ENCODE data around the gene ADD3. TPM values are rescaled to one million over a fixed set of nuclear protein-coding genes. Genes with fewer than 3 reads are reported as not detected.
"Not testable (repeated sequence)": the region's sequence is repeated elsewhere in the genome, so short reads cannot be mapped to it uniquely, and the experiment has no call there.

Gene ADD3
- total and polyA plus RNA-seq, 8 donors = 31.9 to 83.3 (median 47.2) TPM

GRCh38 chr10:110110338-110110737 is 102.6 kb downstream of the ADD3 start:
- FAIRE-seq = no peak
- 94 to 95% methylated on average over 3 of the region's 3 CpGs for WGBS, 2 donors
- intact Hi-C loops (cut with DNase I) = no loop called here
- Histone ChIP-seq H3K9me3 (no peaks in the 10 kb centered on the region), H3K36me3 (peaks cover 0 to 17% (median 0%) of the 10 kb centered on the region in 3 donors), H3K27ac (no peak overlapping the region), H3K27me3 (no peaks in the 10 kb centered on the region), H3K4me3 (no peak overlapping the region), H3K4me1 (peaks cover 4 to 14% (median 11%) of the 10 kb centered on the region in 3 donors)
- ATAC-seq = no peak
- no peak for DNase-seq
- TF ChIP-seq, protein P1, sequence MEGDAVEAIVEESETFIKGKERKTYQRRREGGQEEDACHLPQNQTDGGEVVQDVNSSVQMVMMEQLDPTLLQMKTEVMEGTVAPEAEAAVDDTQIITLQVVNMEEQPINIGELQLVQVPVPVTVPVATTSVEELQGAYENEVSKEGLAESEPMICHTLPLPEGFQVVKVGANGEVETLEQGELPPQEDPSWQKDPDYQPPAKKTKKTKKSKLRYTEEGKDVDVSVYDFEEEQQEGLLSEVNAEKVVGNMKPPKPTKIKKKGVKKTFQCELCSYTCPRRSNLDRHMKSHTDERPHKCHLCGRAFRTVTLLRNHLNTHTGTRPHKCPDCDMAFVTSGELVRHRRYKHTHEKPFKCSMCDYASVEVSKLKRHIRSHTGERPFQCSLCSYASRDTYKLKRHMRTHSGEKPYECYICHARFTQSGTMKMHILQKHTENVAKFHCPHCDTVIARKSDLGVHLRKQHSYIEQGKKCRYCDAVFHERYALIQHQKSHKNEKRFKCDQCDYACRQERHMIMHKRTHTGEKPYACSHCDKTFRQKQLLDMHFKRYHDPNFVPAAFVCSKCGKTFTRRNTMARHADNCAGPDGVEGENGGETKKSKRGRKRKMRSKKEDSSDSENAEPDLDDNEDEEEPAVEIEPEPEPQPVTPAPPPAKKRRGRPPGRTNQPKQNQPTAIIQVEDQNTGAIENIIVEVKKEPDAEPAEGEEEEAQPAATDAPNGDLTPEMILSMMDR (IDR thresholded peaks at IDR 0.05) = no peak

- DNase-seq = no peak
- peaks cover 0 to 22% (median 0%) of the 10 kb centered on the region in 3 donors for H3K36me3 ChIP-seq
These were observed 106.0 kb downstream of the ADD3 start for GRCh38 chr10:110113670-110114337.

GRCh38 chr10:110114668-110115067 is 106.9 kb downstream of the ADD3 start:
- H3K4me1 ChIP-seq; H3K27ac ChIP-seq; ATAC-seq; FAIRE-seq; H3K4me3 ChIP-seq; DNase-seq; H3K9me3 ChIP-seq; intact Hi-C loops (cut with DNase I); H3K27me3 ChIP-seq: not testable (repeated sequence)
- 98% methylated on average over 2 of the region's 2 CpGs for WGBS, 2 donors
- peaks cover 0 to 31% (median 0%) of the 10 kb centered on the region in 3 donors for H3K36me3 ChIP-seq

More at GRCh38 chr10:110113670-110114337, 106.0 kb downstream of the ADD3 start:
- intact Hi-C loops (cut with DNase I) = no loop called here
- H3K9me3 ChIP-seq = no peaks in the 10 kb centered on the region
- no peak for FAIRE-seq
- H3K4me1 ChIP-seq = peaks cover 0 to 5% (median 4%) of the 10 kb centered on the region in 3 donors
- TF ChIP-seq, protein P1 (IDR thresholded peaks at IDR 0.05) = no peak
- 97 to 98% methylated on average over 4 of the region's 4 CpGs for WGBS, 2 donors
- H3K27ac ChIP-seq = no peak overlapping the region
- ATAC-seq = no peak
- H3K4me3 ChIP-seq = no peak overlapping the region
- H3K27me3 ChIP-seq = no peaks in the 10 kb centered on the region

DNA sequence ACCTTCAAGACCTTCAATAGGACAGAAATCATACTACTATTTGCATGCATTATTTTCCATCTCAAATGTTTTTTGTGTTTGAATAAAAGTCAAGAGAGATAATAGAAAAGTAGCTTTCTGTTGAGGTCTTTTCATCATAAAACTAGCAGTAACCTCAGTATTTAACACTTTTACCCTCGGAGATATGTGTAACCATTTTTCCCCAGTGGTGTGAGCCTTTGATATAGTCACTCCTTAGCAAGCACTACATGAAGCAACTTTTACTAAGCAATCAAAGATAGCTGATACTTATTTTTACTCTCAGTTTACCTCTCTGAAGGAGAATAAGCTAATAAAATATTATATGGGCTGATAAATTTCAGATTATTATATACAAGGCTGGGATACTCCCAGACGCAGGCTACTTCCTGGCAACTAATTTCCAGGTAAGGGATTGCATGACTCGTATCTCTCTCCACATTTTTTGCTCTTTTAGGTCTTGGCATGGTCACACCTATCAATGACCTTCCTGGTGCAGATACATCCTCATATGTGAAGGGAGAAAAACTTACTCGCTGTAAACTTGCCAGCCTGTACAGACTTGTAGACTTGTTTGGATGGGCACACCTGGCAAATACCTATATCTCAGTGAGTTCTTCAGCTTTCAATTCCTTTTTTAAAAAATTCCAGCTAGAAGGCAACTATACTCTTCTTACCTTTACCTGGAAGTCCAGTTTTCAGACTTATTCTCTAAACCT is 108.2 kb downstream of the ADD3 start:
- no peak for ATAC-seq
- no peaks in the 10 kb centered on the region for H3K27me3 ChIP-seq
- H3K4me1 ChIP-seq = no peaks in the 10 kb centered on the region
- TF ChIP-seq, protein P1 (IDR thresholded peaks at IDR 0.05) = no peak
- no peak overlapping the region for H3K27ac ChIP-seq
- H3K9me3 ChIP-seq = no peaks in the 10 kb centered on the region
- 87 to 89% methylated on average over 4 of the region's 4 CpGs for WGBS, 2 donors
- intact Hi-C loops (cut with DNase I) = no loop called here
- no peak overlapping the region for H3K4me3 ChIP-seq
- FAIRE-seq = no peak
- peaks cover 0 to 33% (median 0%) of the 10 kb centered on the region in 3 donors for H3K36me3 ChIP-seq
- no peak for DNase-seq

- TF ChIP-seq, protein P1 (IDR thresholded peaks at IDR 0.05) = no peak
These were observed 111.3 kb downstream of the ADD3 start for GRCh38 chr10:110118891-110119621.

More at GRCh38 chr10:110118891-110119621, 111.3 kb downstream of the ADD3 start:
- no peaks in the 10 kb centered on the region for H3K27me3 ChIP-seq
- intact Hi-C loops (cut with DNase I) = no loop called here
- no peaks in the 10 kb centered on the region for H3K9me3 ChIP-seq
- FAIRE-seq (no peak), DNase-seq (no peak), ATAC-seq (no peak)
- H3K36me3 ChIP-seq = peaks cover 0 to 26% (median 0%) of the 10 kb centered on the region in 3 donors
- H3K4me1 ChIP-seq = no peaks in the 10 kb centered on the region
- H3K4me3 ChIP-seq = no peak overlapping the region
- WGBS, 2 donors = 75 to 78% methylated on average over 1 of the region's 1 CpG
- H3K27ac ChIP-seq = no peak overlapping the region

Data from pancreas (tissue), 10 donors.